PC-9 (cell line): ENCODE data around the gene PRDM16.

Source experiments
- EZH2 ChIP-seq: fragments of 200-600 bp; sonication (generic); IDR thresholded peaks from 2 replicates; pipeline ENCODE4 v1.8.0; 2017; ENCODE audit warnings: antibody characterized with exemption, low read depth
- TF ChIP-seq, protein P1 (sequence below): fragments of 200-600 bp; sonication (generic); conservative IDR thresholded peaks from 2 replicates; pipeline ENCODE4 v1.6.1; 2017; ENCODE audit warnings: mixed run types, antibody characterized with exemption, mild to moderate bottlenecking, moderate library complexity

DNA sequence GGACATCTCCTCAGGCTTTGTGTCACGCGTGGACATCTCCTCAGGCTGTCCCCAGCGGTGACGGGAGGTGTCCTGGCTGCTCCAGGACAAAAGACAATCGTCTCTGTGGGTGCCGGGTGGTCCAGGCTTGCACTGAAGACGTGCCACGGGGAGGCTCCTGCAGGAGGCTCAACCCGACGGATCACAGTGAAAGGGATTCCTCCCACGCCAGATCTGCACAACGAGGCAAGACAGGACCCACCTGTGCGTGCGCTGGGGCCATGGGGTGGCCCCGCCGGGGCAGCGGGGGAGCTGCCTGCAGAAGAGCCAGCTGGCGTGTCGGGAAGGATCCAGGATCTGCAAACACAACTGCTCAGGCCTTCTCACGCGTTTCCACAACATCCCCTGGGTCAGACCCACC lies 366.7 kb downstream of the PRDM16 start:
- TF ChIP-seq, protein P1, sequence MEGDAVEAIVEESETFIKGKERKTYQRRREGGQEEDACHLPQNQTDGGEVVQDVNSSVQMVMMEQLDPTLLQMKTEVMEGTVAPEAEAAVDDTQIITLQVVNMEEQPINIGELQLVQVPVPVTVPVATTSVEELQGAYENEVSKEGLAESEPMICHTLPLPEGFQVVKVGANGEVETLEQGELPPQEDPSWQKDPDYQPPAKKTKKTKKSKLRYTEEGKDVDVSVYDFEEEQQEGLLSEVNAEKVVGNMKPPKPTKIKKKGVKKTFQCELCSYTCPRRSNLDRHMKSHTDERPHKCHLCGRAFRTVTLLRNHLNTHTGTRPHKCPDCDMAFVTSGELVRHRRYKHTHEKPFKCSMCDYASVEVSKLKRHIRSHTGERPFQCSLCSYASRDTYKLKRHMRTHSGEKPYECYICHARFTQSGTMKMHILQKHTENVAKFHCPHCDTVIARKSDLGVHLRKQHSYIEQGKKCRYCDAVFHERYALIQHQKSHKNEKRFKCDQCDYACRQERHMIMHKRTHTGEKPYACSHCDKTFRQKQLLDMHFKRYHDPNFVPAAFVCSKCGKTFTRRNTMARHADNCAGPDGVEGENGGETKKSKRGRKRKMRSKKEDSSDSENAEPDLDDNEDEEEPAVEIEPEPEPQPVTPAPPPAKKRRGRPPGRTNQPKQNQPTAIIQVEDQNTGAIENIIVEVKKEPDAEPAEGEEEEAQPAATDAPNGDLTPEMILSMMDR = no peak
- no peak for TF ChIP-seq EZH2
